GM19455 (cell line): ENCODE data around the gene JADE2.
A peak's percentile ranks its signal among the peaks of the same experiment; 100 is the strongest.

Source experiments
- ATAC-seq: cut with Tn5 transposase; IDR thresholded peaks from one replicate; pipeline ENCODE4 v1.9.1; 2021; ENCODE audit not compliant: unreplicated experiment

Gene JADE2

DNA sequence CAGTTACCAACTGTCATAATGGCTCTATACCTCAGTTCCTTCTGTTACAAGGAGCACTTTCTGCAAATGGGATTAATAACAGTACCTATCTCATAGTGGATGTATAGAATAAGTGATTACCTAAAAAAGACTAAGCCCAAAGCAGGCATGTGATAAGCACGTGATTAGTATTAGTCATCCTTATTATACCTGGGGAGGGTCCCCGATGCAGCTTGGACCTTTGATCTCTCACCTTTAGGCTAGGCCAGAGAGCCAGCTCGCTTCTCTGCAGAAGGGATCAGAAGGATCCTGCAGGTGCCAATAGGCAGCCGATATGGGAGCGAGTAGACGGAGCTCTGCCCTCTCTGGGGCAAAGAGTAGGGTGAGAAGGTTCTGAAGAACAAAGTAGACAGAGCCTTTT lies 4.0 kb downstream of the JADE2 start:
- ATAC-seq: no peak

DNA sequence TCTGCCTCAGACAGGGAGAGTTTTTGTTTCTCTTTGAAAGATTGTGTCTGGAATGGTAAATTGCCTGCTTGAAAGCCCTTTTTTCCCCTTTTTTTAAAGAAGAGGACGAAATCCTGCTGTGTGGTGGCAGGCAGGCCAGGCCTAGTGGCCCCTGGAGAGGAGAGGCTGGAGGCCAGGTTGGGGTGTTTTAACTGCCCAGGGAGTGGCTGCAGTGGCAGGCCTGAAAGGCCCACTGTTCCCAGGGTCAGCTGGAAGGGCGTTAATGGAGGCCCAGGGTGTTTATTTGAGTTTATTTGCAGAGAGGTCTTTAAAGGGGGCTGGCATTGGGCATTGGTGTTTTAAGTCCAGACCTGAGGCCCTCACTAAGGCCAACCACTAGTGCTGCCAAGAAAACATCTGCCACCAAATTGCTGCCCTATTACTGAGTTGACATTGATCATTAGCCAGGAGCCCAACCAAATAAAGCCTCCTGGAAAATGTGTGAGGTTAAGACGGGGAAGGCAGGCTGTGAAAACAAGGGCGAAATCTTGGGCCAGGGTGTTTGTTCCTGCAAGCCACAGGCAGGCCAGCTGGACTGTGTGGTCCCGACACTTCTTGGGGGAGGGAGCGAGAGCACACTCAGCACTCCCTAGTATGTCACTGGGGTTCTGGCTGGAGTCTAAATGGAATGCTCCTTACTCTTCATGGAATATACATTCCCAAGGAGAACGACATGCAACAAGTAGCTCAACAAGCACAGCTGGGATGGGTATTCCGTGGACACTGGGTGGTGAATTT lies 5.0 kb downstream of the JADE2 start:
- no peak for ATAC-seq

GRCh38 chr5:134533115-134533815 lies 7.8 kb downstream of the JADE2 start:
- no peak for ATAC-seq

DNA sequence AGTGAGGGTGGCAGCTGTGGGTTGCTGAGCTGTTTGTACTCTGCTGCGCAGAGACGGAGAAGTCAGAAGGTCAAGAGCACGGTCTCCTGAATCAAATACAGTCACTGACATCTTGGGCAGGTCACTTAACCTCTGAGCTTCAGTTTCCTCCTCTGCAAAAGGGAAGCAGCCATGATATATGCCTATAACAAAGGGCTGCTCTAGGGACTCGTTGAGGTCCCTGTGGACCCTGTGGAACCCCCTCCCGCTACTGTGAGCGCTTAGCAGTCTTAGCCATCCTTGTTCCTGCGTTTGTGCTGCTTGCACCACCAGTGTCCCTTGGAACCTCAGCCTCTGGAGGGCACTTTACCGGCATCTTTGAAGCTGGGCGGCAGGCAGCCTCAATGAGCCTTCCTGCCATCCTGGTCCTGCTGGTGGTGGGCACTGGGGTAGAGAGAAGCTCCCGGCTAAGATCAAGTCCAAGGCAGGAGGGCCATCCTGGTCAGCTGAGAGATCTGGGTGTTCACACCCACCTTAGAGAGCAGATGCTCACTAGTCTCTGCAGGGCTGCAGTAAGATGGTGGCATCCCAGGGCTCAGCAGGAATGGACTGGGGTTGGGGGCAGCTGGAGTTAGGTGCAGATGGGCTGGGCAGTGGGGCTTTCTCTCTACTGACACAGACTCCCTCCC lies 8.7 kb downstream of the JADE2 start:
- no peak for ATAC-seq

GRCh38 chr5:134534726-134535110 lies 9.2 kb downstream of the JADE2 start:
- no peak for ATAC-seq

DNA sequence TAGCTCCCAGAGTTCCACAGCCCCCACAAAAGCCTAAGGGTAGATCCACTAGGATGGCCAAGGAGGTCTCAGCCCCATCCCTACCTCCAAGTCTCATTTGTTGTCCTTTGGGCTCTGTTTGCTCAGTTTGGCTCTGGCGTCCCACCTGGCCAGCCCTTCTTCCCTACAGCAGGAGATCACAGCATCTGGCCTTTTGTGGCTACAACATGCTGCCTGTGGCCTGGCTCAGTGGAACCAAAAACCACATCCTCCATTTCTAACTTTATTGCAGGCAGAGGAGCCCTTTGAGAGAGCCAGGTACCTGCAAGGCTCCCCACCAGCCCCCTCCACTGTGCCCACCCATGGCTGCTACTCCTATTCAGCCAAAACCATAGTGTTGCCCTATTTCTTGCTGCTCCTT lies 11.4 kb downstream of the JADE2 start:
- no peak for ATAC-seq

GRCh38 chr5:134537297-134537696 lies 11.8 kb downstream of the JADE2 start:
- ATAC-seq: no peak

DNA sequence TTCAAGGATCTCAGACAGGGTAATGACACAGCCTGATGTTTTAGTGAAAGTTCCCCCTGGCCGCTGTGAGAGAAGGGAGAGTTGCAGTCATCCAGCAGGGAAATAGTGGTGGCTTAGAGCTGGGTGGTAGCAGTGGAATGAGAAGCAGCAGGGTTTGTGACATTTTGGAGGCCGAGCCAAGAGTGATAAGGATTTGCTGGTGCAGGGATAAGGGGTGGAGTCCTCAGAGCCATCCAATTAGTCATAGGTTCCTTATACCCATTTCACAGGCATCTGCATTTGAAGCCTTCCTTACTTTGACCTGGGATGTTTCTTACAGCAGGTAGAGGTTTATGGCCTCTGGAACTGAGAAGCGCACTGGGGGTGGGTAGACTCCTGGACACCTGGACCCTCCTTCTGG lies 12.8 kb downstream of the JADE2 start:
- no peak for ATAC-seq

- ATAC-seq: no peak
These were observed 14.3 kb downstream of the JADE2 start for GRCh38 chr5:134539732-134540131.

GRCh38 chr5:134540747-134541733 lies 15.6 kb downstream of the JADE2 start:
- no peak for ATAC-seq

GRCh38 chr5:134541736-134542376 lies 16.4 kb downstream of the JADE2 start:
- no peak for ATAC-seq

DNA sequence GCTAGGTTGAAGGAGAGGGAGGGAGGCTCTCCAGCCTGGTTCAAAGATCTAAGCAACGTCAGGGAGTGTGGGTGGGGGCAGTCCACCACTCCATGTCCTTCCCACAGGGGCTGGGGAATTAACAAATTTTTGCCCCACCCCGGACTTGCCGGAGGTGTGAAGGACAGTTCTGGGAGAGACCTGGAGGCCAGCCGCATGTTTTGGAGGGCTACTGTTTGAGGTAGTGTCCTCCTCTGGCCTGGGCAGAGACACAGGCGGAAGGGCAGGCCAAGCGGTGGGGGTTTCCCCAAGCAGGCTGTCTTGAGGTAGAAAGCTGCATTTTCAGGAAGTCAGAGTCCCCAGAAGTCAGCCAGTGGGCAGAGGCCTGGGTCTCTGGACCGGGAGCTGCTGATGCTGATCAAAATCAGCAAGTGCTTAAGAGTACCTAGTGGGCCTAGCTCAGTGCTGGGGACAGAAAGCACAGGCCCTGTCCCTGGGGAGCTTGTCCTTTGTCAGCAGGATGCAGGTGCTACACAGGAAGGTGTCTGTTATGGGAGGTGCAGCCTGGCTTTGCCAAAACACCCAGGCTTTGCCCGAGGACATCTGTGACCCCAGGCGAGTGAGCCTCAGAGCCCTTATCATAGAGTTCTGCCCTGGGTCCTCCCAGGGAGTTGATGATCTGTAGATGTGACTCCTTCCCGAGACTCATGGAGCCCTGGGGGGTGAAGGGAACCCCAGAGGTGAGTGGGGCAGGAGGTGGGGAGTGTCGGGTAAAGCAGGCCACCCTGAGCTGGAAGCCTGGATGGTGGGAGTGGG lies 18.5 kb downstream of the JADE2 start:
- peak; percentile 43 for ATAC-seq

- no peak for ATAC-seq
These were observed 19.8 kb downstream of the JADE2 start for GRCh38 chr5:134545070-134545868.

DNA sequence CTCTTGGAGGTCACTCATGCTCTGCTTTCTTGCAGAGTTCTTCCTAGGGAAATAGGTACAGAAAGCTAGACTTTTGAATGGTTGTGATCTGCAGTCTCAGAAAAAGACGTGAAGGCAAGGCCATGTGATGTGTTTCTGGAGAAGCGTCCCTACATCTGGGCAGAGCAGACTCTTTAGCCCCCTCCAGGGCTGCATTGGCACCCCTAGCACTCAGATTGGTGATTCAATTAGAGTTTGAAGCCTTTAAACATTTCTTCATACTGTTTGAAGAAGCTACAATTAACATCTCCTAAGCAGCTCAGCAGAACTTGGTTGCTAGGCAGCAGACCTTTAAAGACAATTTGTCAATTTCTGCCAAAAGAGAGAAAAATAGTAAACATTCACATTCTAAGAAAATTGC lies 21.6 kb downstream of the JADE2 start:
- no peak for ATAC-seq

- no peak for ATAC-seq
These were observed 22.1 kb downstream of the JADE2 start for GRCh38 chr5:134547579-134547978.

DNA sequence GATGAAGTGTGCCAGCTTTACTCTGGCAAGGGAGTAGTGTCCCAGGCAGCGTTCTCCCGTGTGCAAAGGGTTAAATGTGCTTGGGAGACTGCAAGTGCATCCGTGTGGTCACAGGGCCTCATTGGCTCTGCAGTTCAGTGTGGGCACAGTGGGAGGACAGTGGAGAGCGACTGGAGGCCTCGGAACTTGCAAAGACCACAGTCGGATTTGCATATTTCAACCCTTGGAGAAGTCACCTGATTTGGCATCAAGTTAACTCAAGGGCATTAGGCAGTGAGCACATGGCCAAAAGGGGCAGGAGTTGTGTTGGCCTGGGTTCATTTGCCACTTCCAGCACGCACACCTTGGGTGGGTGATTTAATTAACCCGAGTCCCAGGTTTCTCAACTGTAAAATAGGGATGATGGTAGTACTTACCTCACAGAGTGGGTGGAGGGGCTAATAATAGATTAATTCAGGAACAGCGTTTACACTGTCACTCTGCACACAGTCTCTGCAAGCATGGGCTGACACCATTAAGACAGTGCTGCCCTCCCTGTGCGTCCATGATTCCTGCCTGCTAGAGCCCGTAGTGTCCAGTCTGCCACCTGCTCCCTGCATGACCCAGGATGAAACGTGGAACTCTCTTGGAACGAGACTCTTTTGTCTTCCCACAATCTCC lies 22.7 kb downstream of the JADE2 start:
- no peak for ATAC-seq

GRCh38 chr5:134549714-134550113 lies 24.2 kb downstream of the JADE2 start:
- ATAC-seq: no peak
